Activated naive CD4-positive, alpha-beta T cell treated with Interleukin-2 at 50 U/mL for 16 hours (primary cell): Measurements from ENCODE around the gene CREG1.

ENCODE experiments used
- DNase-seq: peaks from one replicate; pipeline ENCODE4 v3.0.0-alpha.2; 2020

CREG1 gene

DNA sequence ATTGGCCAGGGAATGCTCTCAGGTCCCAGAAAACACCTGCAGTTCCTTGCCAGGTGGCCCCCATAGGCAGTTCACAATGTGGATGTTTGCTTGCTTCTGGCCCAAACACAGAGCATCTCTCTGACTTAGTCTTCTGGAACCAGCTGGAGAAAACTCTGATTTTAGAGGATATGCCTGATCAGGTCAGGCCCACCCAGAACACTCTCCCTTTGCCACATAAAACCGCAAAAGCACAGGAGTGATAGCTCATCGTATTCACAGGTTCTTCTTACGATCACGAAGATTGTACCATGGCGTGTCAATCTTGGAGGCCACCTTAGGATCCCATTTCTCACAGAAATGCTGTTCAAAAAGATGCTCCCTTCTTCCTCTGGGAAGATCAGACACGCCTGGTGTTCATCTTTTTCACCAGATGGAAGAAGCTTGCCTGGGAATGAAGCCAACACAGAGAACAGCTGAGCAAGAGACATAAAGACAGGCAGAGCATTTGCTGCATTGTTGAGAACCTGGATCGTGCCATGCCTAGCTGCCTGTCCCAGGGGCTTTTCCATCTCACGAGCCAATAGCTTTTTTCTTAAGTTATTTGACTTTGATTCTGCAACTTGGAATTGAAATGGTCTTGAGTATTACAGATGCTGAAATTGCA is 23.6 kb downstream of the CREG1 start:
- no peak for DNase-seq

- no peak for DNase-seq
Measured at GRCh38 chr1:167528057-167528728, 25.4 kb downstream of the CREG1 start.

GRCh38 chr1:167526667-167527383 is 26.7 kb downstream of the CREG1 start:
- no peak for DNase-seq

- no peak for DNase-seq
Measured at GRCh38 chr1:167524651-167525050, 28.9 kb downstream of the CREG1 start.

- no peak for DNase-seq
Measured at GRCh38 chr1:167522246-167522645, 31.3 kb downstream of the CREG1 start.

- DNase-seq = no peak
Measured at GRCh38 chr1:167520711-167521206, 32.8 kb downstream of the CREG1 start.

DNA sequence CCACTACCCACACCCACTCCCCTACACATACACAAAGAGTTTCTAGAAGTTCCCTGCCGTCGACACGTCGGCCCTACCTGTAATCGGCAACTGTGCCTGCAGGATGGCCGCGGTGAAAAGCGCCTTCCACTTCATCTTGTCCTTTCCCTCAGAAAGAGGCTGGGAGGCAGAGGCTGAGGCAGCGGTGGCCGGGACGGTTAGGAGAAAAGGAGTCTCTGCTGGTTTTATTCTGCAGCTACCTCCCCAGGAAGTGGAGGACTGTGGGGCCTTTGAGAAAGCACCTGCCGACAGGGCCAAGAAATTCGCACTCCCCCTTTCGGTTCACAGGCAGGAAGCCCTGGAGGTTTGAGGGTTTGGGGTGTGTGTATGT is 35.2 kb downstream of the CREG1 start, which contains the start of gene CD247:
TSS of gene CD247 (minus strand) at position 199 of the 370 bp plus-strand sequence. CDS start at position 135, 64 bp downstream.
- DNase-seq = peak; percentile 77

GRCh38 chr1:167517535-167518330 is 35.8 kb downstream of the CREG1 start:
- peak; percentile 93 for DNase-seq

GRCh38 chr1:167516404-167517388 is 36.9 kb downstream of the CREG1 start:
- DNase-seq = peak; percentile 41

DNA sequence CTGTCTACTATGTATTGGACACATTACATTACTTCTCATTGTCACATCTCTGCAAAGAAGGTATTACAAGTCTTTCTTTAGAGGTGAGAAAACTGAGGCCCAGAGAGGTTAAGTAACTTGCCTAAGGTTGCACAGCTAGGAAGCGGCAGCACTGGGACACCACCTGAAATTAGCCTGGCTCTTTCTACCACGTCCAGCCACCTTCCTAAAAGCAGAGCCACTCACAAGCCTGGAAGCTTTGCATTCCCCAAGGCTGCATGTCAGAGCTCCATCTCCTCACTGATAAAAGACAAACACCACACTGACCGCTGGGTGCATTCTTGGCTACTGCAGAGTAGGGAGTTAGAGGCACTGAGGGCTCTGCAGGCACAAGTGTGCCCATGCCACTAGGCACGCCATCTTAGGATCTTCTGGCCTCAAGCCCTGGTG is 37.7 kb downstream of the CREG1 start:
- no peak for DNase-seq

GRCh38 chr1:167515461-167515860 is 38.1 kb downstream of the CREG1 start:
- DNase-seq = no peak

GRCh38 chr1:167514288-167514687 is 39.3 kb downstream of the CREG1 start:
- DNase-seq = no peak

DNA sequence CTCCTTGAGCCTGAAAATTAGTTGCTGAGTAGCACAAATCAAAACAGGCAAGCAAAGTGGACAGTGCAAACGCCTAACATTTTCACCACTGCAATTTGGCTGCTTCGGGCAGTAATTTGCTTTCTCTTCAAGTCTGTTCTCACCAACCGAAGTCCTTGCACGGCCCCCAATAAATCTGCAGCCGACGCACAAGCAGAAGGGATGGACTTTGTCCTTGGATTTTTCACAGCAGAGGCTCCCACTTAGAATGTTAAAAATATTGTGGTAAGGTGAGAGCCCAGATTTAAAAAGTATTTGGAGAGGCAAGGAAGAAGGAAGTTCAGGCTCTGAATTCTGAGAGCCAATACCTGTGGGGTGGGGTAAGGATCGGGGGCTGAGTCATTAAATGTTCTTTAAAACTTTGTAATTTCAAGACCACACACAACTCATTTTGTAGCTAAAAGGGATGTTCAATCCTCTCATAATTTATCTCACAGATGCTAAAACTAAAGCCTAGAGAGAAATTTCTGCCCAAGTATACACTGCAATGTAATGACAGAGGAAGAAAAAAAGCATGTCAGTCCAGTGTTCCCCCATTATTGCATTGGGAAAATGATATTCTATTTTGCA is 41.4 kb downstream of the CREG1 start:
- DNase-seq = no peak

- DNase-seq = no peak
Measured at GRCh38 chr1:167511374-167511986, 42.1 kb downstream of the CREG1 start.

DNA sequence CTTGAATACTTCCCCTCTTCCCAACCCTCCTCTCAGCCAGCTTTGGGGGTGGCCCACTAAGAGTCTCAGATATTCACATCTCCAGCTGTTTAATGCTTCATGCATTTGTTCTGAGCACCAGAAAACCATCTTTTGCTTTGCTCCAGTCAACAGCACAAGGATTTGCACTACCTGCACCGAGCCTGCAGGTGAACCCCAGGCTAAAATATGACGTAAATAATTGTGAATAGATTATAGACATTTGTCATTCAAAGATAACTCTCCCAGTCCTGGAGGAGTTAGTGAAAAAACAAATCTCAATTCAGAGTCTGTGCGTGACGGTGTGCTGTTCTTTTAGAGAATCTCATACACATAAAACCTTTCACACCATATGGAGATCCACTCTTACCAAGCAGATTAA is 42.7 kb downstream of the CREG1 start:
- no peak for DNase-seq

GRCh38 chr1:167510244-167510643 is 43.3 kb downstream of the CREG1 start:
- no peak for DNase-seq

- DNase-seq = no peak
Measured at GRCh38 chr1:167509587-167509986, 44.0 kb downstream of the CREG1 start.

DNA sequence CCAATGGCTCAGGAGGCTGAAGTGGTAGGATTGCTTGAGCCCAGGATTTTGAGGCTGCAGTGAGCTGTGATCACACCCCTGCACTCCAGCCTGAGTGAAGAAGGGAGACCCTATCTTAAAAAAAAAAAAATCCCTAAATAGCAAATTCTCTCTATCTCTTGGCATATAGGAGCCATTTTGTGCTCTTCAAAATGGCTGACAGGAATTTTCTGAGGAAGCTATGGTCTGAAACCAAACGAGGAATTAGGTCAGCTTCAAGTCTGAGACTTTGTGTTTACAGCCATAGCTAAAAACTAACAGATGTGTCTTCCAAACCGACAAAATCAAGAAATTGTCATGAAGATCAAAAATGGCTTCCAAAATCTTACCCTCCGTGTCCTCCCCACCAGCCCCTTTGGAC is 45.8 kb downstream of the CREG1 start:
- DNase-seq = no peak

DNA sequence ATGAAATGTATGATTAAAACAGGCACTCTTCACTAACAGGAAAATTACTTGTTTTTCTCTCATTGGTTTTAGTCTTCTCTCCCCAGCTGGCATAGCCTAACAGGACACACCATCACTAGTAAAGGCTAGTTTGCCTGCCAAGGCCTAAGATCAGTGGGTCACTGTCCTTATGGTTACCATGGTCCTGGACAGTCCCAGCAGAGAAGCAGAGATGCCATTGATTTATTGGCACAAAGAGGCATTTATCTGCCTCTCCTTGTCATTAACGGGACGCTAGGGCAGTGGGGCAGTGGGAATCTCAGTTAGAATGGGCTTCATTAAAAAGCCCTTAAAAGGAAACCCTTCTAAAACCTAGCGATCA is 49.1 kb downstream of the CREG1 start:
- no peak for DNase-seq

- DNase-seq = no peak
Measured at GRCh38 chr1:167503626-167504466, 49.7 kb downstream of the CREG1 start.
